Measurements from ENCODE around the gene IFT22.
"Not testable (repeated sequence)": the region's sequence is repeated elsewhere in the genome, so short reads cannot be mapped to it uniquely, and the experiment has no call there.

Gene IFT22

GRCh38 chr7:101278461-101279292 lies 42.9 kb downstream of the IFT22 start:
- DNase-seq (ENCODE audit: low read depth in 2 of 2) = no peak

- no peak for DNase-seq (ENCODE audit: low read depth in 2 of 2)
Measured at GRCh38 chr7:101277155-101277554, 44.5 kb downstream of the IFT22 start.

- DNase-seq (ENCODE audit: low read depth in 2 of 2) = no peak
Measured at GRCh38 chr7:101273206-101273605, 48.4 kb downstream of the IFT22 start.

- no peak for DNase-seq (ENCODE audit: low read depth in 2 of 2)
Measured at GRCh38 chr7:101271021-101271420, 50.6 kb downstream of the IFT22 start.

GRCh38 chr7:101269664-101270063 lies 51.9 kb downstream of the IFT22 start:
- DNase-seq (ENCODE audit: low read depth in 2 of 2) = no peak

- DNase-seq (ENCODE audit: low read depth in 2 of 2) = no peak
Measured at GRCh38 chr7:101265622-101266516, 55.7 kb downstream of the IFT22 start.

GRCh38 chr7:101264102-101264706 lies 57.4 kb downstream of the IFT22 start:
- DNase-seq (ENCODE audit: low read depth in 2 of 2) = not testable (repeated sequence)
